NCI-H187 (cell line): ENCODE results near the gene SWI5.

Experiments
- DNase-seq, 2 experiments: peaks; one replicate each; lab custom pipeline; 2025; lab: John Stamatoyannopoulos, UW

The SWI5 gene

GRCh38 chr9:128252317-128253139, 23.5 kb upstream of the SWI5 start:
- no peak for DNase-seq

GRCh38 chr9:128253140-128253990, 22.7 kb upstream of the SWI5 start:
- no peak for DNase-seq

GRCh38 chr9:128253991-128254346, 22.1 kb upstream of the SWI5 start:
- no peak for DNase-seq

- no peak for DNase-seq
Measured at GRCh38 chr9:128254362-128254761, 21.7 kb upstream of the SWI5 start.

GRCh38 chr9:128254855-128255759, 21.0 kb upstream of the SWI5 start:
- DNase-seq, result no peak

- no peak for DNase-seq
Measured at GRCh38 chr9:128257086-128257825, 18.8 kb upstream of the SWI5 start.

- DNase-seq, result no peak
Measured at GRCh38 chr9:128257907-128258306, 18.2 kb upstream of the SWI5 start.

- no peak for DNase-seq
Measured at GRCh38 chr9:128258326-128258725, 17.8 kb upstream of the SWI5 start.

- DNase-seq, result no peak
Measured at GRCh38 chr9:128259156-128259555, 16.9 kb upstream of the SWI5 start.

- no peak for DNase-seq
Measured at GRCh38 chr9:128260340-128260739, 15.7 kb upstream of the SWI5 start.

- no peak for DNase-seq
Measured at GRCh38 chr9:128262687-128263086, 13.4 kb upstream of the SWI5 start.

GRCh38 chr9:128265348-128265847, 10.7 kb upstream of the SWI5 start:
- DNase-seq, result no peak

GRCh38 chr9:128266868-128267590, 9.0 kb upstream of the SWI5 start:
- no peak for DNase-seq

- no peak for DNase-seq
Measured at GRCh38 chr9:128271112-128271511, 5.0 kb upstream of the SWI5 start.

GRCh38 chr9:128271512-128271911, 4.6 kb upstream of the SWI5 start:
- DNase-seq, result no peak

- DNase-seq, result no peak
Measured at GRCh38 chr9:128274245-128274644, 1.8 kb upstream of the SWI5 start.

- DNase-seq, result no peak
Measured at GRCh38 chr9:128275198-128276007, 673 bp upstream of the SWI5 start, which contains the start of gene GOLGA2. Gene GOLGA2, minus strand, starts transcription at chr9:128276007. Its CDS starts 31 bp downstream, at chr9:128275976.

- DNase-seq, result no peak
Measured at GRCh38 chr9:128276574-128277270, 646 bp downstream of the SWI5 start.
